Lung (tissue), 12 donors: ENCODE results near the gene PLEKHA6. TPM values are rescaled to one million over a fixed set of nuclear protein-coding genes. Genes with fewer than 3 reads are reported as not detected.

Experiments used
- ATAC-seq: fragments of 200-7000 bp; cut with Tn5 transposase; one replicate; pipeline ENCODE4 v1.9.1; 2020; ENCODE audit warnings: moderate number of reproducible peaks; ENCODE audit not compliant: insufficient read depth, low FRiP score
- DNase-seq, 3 donors: peaks; one replicate each; pipeline ENCODE4 v3.0.0-alpha.2; 2013 to 2017
- H3K27ac ChIP-seq, 2 donors: one replicate each; pipeline ENCODE4 v1.5.1; 2013; ENCODE audit warnings: mild to moderate bottlenecking in 2 of 2, moderate library complexity in 2 of 2, control low read depth in 1 of 2, inconsistent platforms in 1 of 2, low read depth in 1 of 2, low read length in 1 of 2
- H3K27me3 ChIP-seq, 3 donors: one replicate each; pipeline ENCODE4 v1.5.1; 2013; ENCODE audit warnings: low read length in 2 of 3; ENCODE audit not compliant: control insufficient read depth in 3 of 3, insufficient read depth in 3 of 3
- H3K36me3 ChIP-seq, 4 donors: one replicate each; pipeline ENCODE4 v1.5.1; 2013; ENCODE audit warnings: low read length in 4 of 4, mild to moderate bottlenecking in 1 of 4, moderate library complexity in 1 of 4; ENCODE audit not compliant: control insufficient read depth in 4 of 4, insufficient read depth in 4 of 4
- H3K4me1 ChIP-seq, 5 donors: one replicate each; pipeline ENCODE4 v1.5.1; 2013; ENCODE audit warnings: low read length in 5 of 5, mild to moderate bottlenecking in 2 of 5, moderate library complexity in 1 of 5; ENCODE audit not compliant: control insufficient read depth in 5 of 5, insufficient read depth in 5 of 5
- H3K4me3 ChIP-seq: one replicate; pipeline ENCODE4 v1.5.1; 2013; ENCODE audit warnings: mild to moderate bottlenecking, control low read depth, moderate library complexity
- H3K9ac ChIP-seq, 2 donors: one replicate each; pipeline ENCODE4 v1.5.1; 2013; ENCODE audit warnings: low read length in 2 of 2, control low read depth in 1 of 2; ENCODE audit not compliant: insufficient read depth in 1 of 2
- H3K9me3 ChIP-seq, 4 donors: one replicate each; pipeline ENCODE4 v1.5.1; 2013; ENCODE audit warnings: low read length in 3 of 4, mild to moderate bottlenecking in 1 of 4, moderate library complexity in 1 of 4; ENCODE audit not compliant: control insufficient read depth in 4 of 4, insufficient read depth in 3 of 4
- WGBS, 2 donors: extraction: QIAGEN DNeasy Blood & Tissue Kit; methylation state at CpG; one replicate each; pipeline ENCODE4 v1.1.7; 2013; 5-methylcytosine and 5-hydroxymethylcytosine counted together
- polyA plus RNA-seq, 2 donors: library from polyadenylated mRNA; stranded (reverse); fragments of 200-250 nt; gene quantifications; one replicate each; pipeline ENCODE4 v1.2.1, GENCODE V29; 2013
- total RNA-seq, 2 donors: library from RNA; depleted of rRNA in 1 of 2; stranded (reverse); fragments of >200 nt in 1 of 2; gene quantifications; one replicate each; pipeline ENCODE4 v1.2.1, GENCODE V29; 2014 to 2021
- TF ChIP-seq, protein P1 (sequence below): IDR thresholded peaks from 2 replicates; pipeline ENCODE4 v1.5.1; 2012; ENCODE audit warnings: mild to moderate bottlenecking; ENCODE audit errors: control extremely low read depth, extremely low read depth
- donor health status: control.
- donor health status: control.
- donor health status: Bipolar disorder and iron deficiency.
- donor health status: healthy.
- donor health status: DM: yes; HTN: yes; CAD: no.

The PLEKHA6 gene
- total and polyA plus RNA-seq, 4 donors: 0.88 to 10.5 (median 3.3) TPM

DNA sequence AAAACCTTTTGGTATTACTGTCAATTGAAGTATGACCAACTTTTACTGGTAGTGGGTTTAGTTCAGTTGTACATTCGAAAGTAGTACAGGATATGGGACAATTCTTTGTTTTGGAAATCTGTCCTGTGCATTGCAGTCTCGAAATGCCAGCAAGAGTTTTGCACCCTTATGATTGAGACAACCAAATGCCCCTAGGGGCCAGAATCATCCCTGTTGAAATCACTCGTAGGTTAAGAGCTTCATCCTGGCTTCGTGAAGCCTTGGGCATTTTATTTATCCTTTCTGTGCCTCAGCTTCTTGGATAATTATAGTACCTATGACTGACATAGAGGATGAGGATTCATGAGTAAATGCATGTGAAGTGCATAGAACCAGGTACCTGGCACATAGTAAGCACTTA, 143.5 kb downstream of the PLEKHA6 start:
- no peak for DNase-seq
- Histone ChIP-seq H3K27me3 (no peaks in the 10 kb centered on the region), H3K9me3 (peaks cover 0 to 2% (median 0%) of the 10 kb centered on the region in 4 donors), H3K36me3 (no peaks in the 10 kb centered on the region), H3K9ac (no peak overlapping the region), H3K27ac (no peak overlapping the region), H3K4me3 (no peak overlapping the region), H3K4me1 (peaks cover 0 to 4% (median 0%) of the 10 kb centered on the region in 5 donors)
- 83 to 85% methylated on average over 4 of the region's 4 CpGs for WGBS, 2 donors
- ATAC-seq: no peak
- TF ChIP-seq, protein P1, sequence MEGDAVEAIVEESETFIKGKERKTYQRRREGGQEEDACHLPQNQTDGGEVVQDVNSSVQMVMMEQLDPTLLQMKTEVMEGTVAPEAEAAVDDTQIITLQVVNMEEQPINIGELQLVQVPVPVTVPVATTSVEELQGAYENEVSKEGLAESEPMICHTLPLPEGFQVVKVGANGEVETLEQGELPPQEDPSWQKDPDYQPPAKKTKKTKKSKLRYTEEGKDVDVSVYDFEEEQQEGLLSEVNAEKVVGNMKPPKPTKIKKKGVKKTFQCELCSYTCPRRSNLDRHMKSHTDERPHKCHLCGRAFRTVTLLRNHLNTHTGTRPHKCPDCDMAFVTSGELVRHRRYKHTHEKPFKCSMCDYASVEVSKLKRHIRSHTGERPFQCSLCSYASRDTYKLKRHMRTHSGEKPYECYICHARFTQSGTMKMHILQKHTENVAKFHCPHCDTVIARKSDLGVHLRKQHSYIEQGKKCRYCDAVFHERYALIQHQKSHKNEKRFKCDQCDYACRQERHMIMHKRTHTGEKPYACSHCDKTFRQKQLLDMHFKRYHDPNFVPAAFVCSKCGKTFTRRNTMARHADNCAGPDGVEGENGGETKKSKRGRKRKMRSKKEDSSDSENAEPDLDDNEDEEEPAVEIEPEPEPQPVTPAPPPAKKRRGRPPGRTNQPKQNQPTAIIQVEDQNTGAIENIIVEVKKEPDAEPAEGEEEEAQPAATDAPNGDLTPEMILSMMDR: no peak

GRCh38 chr1:204213668-204214662, 145.8 kb downstream of the PLEKHA6 start, which contains the start of gene GOLT1A:
Gene GOLT1A, minus strand, starts transcription at chr1:204213988. Its CDS starts 82 bp downstream, at chr1:204213906.
- peaks cover 0 to 4% (median 0%) of the 10 kb centered on the region in 5 donors for H3K4me1 ChIP-seq
- no peak within 1 kb of the TSS for H3K9ac ChIP-seq
- 14 to 16% methylated on average over 40 to 41 of the region's 41 CpGs for WGBS, 2 donors
- H3K27ac ChIP-seq: no peak within 1 kb of the TSS
- DNase-seq (peak; percentile 76 to 80 (median 78)), ATAC-seq (peak; percentile 89)
- peak within 1 kb of the TSS; percentile 11 for H3K4me3 ChIP-seq
- TF ChIP-seq, protein P1: no peak
- H3K9me3 ChIP-seq: no peaks in the 10 kb centered on the region
- no peaks in the 10 kb centered on the region for H3K27me3 ChIP-seq
- H3K36me3 ChIP-seq: no peaks in the 10 kb centered on the region

- Histone ChIP-seq H3K9me3 (no peaks in the 10 kb centered on the region), H3K27ac (no peak overlapping the region), H3K4me1 (peaks cover 0 to 4% (median 0%) of the 10 kb centered on the region in 5 donors), H3K9ac (no peak overlapping the region), H3K4me3 (no peak overlapping the region), H3K36me3 (no peaks in the 10 kb centered on the region), H3K27me3 (no peaks in the 10 kb centered on the region)
- ATAC-seq (no peak), DNase-seq (no peak)
- TF ChIP-seq, protein P1: no peak
- WGBS, 2 donors: 90 to 91% methylated on average over 3 of the region's 3 CpGs
Measured at GRCh38 chr1:204212715-204213114, 147.0 kb downstream of the PLEKHA6 start.
